Measurements from ENCODE around the gene GNG13. TPM values are rescaled to one million over a fixed set of nuclear protein-coding genes. Genes with fewer than 3 reads are reported as not detected.
A peak's percentile ranks its signal among the peaks of the same experiment; 100 is the strongest.

The GNG13 gene
- total and polyA plus RNA-seq, 9 of the 15 experiments (the other 6 are each of a cell fraction or from before 2014, with no cell fraction given), result not detected

- Histone ChIP-seq H3K36me3 (ENCODE audit: control insufficient read depth, insufficient read depth, low read length) (no peaks in the 10 kb centered on the region), H3K9me3 (replicated peaks; ENCODE audit: control insufficient read depth, insufficient read depth, low read depth, low read length) (no peaks in the 10 kb centered on the region), H3K4me1 (replicated peaks in 1 of 2; ENCODE audit: control insufficient read depth in 2 of 2, insufficient read depth in 2 of 2, low read length in 2 of 2) (peaks cover 0 to 61% of the 10 kb centered on the region in 2 experiments; a peak in 3 of 5 replicates), H3K27ac (ENCODE audit: extremely low read depth, low read depth, low read length) (no peak overlapping the region), H3K27me3 (ENCODE audit: control insufficient read depth in 2 of 2, insufficient read depth in 2 of 2, low read length in 2 of 2) (no peaks in the 10 kb centered on the region), H3K9me1 (ENCODE audit: control insufficient read depth, insufficient read depth, low read length) (peaks cover 2% of the 10 kb centered on the region), H3K9ac (ENCODE audit: insufficient read depth in 1 of 2, low read depth in 2 of 2, low read length in 2 of 2) (no peak overlapping the region), H3K4me3 (no peak overlapping the region), H4K20me1 (replicated peaks; ENCODE audit: control insufficient read depth, insufficient read depth, low read length) (no peaks in the 10 kb centered on the region), H2AFZ (ENCODE audit: low read depth, low read length) (no peak overlapping the region), H3K4me2 (ENCODE audit: insufficient read depth, low read length) (no peak overlapping the region), H3K79me2 (ENCODE audit: control insufficient read depth, insufficient read depth, low read length) (no peaks in the 10 kb centered on the region)
- ChIA-PET POLR2A (interaction anchor here (0.6 kb wide), 1 partner anchor 68 kb away, joined by 4 read pairs; no protein-coding TSS in a partner anchor), CTCF (ENCODE audit: low intra/inter-chr PET ratio) (no interaction called here)
- ATAC-seq (no peak), DNase-seq (ENCODE audit: extremely low read depth in 1 of 4, low spot score in 3 of 4) (no peak), FAIRE-seq (no peak)
- intact Hi-C loops (cut with micrococcal nuclease), result no loop called here
- TF ChIP-seq, protein P1, sequence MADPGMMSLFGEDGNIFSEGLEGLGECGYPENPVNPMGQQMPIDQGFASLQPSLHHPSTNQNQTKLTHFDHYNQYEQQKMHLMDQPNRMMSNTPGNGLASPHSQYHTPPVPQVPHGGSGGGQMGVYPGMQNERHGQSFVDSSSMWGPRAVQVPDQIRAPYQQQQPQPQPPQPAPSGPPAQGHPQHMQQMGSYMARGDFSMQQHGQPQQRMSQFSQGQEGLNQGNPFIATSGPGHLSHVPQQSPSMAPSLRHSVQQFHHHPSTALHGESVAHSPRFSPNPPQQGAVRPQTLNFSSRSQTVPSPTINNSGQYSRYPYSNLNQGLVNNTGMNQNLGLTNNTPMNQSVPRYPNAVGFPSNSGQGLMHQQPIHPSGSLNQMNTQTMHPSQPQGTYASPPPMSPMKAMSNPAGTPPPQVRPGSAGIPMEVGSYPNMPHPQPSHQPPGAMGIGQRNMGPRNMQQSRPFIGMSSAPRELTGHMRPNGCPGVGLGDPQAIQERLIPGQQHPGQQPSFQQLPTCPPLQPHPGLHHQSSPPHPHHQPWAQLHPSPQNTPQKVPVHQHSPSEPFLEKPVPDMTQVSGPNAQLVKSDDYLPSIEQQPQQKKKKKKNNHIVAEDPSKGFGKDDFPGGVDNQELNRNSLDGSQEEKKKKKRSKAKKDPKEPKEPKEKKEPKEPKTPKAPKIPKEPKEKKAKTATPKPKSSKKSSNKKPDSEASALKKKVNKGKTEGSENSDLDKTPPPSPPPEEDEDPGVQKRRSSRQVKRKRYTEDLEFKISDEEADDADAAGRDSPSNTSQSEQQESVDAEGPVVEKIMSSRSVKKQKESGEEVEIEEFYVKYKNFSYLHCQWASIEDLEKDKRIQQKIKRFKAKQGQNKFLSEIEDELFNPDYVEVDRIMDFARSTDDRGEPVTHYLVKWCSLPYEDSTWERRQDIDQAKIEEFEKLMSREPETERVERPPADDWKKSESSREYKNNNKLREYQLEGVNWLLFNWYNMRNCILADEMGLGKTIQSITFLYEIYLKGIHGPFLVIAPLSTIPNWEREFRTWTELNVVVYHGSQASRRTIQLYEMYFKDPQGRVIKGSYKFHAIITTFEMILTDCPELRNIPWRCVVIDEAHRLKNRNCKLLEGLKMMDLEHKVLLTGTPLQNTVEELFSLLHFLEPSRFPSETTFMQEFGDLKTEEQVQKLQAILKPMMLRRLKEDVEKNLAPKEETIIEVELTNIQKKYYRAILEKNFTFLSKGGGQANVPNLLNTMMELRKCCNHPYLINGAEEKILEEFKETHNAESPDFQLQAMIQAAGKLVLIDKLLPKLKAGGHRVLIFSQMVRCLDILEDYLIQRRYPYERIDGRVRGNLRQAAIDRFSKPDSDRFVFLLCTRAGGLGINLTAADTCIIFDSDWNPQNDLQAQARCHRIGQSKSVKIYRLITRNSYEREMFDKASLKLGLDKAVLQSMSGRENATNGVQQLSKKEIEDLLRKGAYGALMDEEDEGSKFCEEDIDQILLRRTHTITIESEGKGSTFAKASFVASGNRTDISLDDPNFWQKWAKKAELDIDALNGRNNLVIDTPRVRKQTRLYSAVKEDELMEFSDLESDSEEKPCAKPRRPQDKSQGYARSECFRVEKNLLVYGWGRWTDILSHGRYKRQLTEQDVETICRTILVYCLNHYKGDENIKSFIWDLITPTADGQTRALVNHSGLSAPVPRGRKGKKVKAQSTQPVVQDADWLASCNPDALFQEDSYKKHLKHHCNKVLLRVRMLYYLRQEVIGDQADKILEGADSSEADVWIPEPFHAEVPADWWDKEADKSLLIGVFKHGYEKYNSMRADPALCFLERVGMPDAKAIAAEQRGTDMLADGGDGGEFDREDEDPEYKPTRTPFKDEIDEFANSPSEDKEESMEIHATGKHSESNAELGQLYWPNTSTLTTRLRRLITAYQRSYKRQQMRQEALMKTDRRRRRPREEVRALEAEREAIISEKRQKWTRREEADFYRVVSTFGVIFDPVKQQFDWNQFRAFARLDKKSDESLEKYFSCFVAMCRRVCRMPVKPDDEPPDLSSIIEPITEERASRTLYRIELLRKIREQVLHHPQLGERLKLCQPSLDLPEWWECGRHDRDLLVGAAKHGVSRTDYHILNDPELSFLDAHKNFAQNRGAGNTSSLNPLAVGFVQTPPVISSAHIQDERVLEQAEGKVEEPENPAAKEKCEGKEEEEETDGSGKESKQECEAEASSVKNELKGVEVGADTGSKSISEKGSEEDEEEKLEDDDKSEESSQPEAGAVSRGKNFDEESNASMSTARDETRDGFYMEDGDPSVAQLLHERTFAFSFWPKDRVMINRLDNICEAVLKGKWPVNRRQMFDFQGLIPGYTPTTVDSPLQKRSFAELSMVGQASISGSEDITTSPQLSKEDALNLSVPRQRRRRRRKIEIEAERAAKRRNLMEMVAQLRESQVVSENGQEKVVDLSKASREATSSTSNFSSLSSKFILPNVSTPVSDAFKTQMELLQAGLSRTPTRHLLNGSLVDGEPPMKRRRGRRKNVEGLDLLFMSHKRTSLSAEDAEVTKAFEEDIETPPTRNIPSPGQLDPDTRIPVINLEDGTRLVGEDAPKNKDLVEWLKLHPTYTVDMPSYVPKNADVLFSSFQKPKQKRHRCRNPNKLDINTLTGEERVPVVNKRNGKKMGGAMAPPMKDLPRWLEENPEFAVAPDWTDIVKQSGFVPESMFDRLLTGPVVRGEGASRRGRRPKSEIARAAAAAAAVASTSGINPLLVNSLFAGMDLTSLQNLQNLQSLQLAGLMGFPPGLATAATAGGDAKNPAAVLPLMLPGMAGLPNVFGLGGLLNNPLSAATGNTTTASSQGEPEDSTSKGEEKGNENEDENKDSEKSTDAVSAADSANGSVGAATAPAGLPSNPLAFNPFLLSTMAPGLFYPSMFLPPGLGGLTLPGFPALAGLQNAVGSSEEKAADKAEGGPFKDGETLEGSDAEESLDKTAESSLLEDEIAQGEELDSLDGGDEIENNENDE (IDR thresholded peaks at IDR 0.05; ENCODE audit: low read depth, low read length), result no peak
- TF ChIP-seq NFIC (IDR thresholded peaks at IDR 0.05) (peak; percentile 36; the same call in 1 of the 2 replicates), RFX1 (IDR thresholded peaks at IDR 0.05) (no peak), THRB (CRISPR knock-in tag; conservative IDR thresholded peaks at IDR 0.05) (no peak), ZNF444 (CRISPR knock-in tag; IDR thresholded peaks at IDR 0.05) (no peak), MEF2A (IDR thresholded peaks at IDR 0.05; ENCODE audit: control insufficient read depth, low read depth, low read length) (no peak), NFRKB (IDR thresholded peaks at IDR 0.05; ENCODE audit: low read depth) (no peak), SNRNP70 (optimal IDR thresholded peaks at IDR 0.05; ENCODE audit: low read depth, low read length) (no peak), POLR2AphosphoS2 (IDR thresholded peaks at IDR 0.05; ENCODE audit: low read length) (no peak)
- 54% methylated on average over 26 of the region's 46 CpGs for WGBS (ENCODE audit: insufficient coverage, low coverage, missing lambda C conversion rate)
- no TSS peak for BruUV-seq (replicated peaks)
- in situ Hi-C loops (cut with MboI), result no loop called here
Measured at GRCh38 chr16:774086-775001, 26.2 kb downstream of the GNG13 start.

All from K562 (cell line).